Thyroid gland (tissue), 4 donors: Measurements from ENCODE around the gene INTS15.

Source experiments
- CTCF ChIP-seq, 6 experiments: fragments of 200-600 bp in 3 of 6; fragments of 450-650 bp in 3 of 6; sonication (generic) in 3 of 6; IDR thresholded peaks; one replicate each; pipeline ENCODE4 v1.5.1; 2016 to 2019; ENCODE audit warnings: antibody characterized with exemption in 6 of 6, mild to moderate bottlenecking in 2 of 6, inconsistent platforms in 1 of 6, moderate library complexity in 1 of 6
- POLR2A ChIP-seq, 2 donors: fragments of 450-650 bp; IDR thresholded peaks; one replicate each; pipeline ENCODE4 v1.6.1; 2017; ENCODE audit warnings: antibody characterized with exemption in 2 of 2, mild to moderate bottlenecking in 2 of 2, moderate library complexity in 1 of 2

GRCh38 chr7:6614953-6615722 lies 25.3 kb downstream of the INTS15 start, which contains the start of gene ZNF853:
- TF ChIP-seq CTCF (IDR thresholded peaks at IDR 0.05) (peak in 1 of 6 experiments; percentile 4), POLR2A (IDR thresholded peaks at IDR 0.05) (no peak)
